M059J (cell line): ENCODE data around the gene ZBTB7A. TPM values are rescaled to one million over a fixed set of nuclear protein-coding genes. Genes with fewer than 3 reads are reported as not detected.

Experiments
- DNase-seq: peaks from one replicate; pipeline ENCODE4 v3.0.0-alpha.2; 2012; ENCODE audit warnings: low read depth
- total RNA-seq: library from RNA; depleted of rRNA; stranded (reverse); fragments of >200 nt; shearing (Covaris generic); gene quantifications from 2 replicates; pipeline ENCODE4 v1.2.3, GENCODE V29; 2014

ZBTB7A gene
- total RNA-seq, 1 experiment from 2014 or later: 17.7 TPM

DNA sequence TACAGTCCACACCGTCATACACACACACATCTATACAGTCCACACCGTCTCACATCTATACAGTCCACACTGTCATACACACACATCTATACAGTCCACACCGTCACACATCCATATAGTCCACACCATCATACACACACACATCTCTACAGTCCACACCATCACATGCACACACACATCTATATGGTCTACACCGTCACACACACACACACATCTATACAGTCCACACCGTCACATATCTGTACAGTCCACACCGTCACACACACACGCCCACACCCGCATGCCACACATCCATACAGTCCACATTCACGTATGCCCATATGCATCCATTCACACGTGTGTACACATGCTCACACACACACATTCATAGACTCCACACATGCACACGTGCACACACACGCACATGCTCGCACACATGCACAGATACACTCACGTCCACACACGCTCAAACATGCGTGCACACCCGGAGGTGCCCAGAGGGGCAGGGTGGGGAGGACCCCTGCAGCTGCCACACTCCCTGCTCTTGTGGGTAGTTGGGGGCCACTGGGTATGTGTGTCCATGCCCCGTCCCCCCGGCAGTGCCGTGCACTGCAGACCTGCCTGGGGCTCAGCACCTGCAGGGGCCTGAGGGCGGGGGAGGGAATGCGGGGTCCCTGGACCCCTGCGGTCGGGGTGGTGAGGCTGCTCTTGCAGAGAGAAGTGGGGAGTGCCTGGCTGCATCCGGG, 30.0 kb downstream of the ZBTB7A start:
- no peak for DNase-seq

DNA sequence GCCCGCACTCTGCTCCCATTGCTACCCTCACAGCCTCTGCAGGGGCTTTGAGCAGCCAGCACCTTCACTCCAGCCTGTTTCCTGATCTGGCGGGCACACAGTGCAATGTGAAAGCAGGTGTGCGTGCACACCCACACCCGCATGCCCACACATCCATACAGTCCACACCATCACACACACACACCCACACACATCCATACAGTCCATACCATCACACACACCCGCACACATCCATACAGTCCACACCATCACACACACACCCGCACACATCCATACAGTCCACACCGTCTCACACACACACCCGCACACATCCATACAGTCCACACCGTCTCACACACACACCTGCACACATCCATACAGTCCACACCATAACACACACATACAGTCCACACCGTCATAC, 31.1 kb downstream of the ZBTB7A start:
- no peak for DNase-seq

DNA sequence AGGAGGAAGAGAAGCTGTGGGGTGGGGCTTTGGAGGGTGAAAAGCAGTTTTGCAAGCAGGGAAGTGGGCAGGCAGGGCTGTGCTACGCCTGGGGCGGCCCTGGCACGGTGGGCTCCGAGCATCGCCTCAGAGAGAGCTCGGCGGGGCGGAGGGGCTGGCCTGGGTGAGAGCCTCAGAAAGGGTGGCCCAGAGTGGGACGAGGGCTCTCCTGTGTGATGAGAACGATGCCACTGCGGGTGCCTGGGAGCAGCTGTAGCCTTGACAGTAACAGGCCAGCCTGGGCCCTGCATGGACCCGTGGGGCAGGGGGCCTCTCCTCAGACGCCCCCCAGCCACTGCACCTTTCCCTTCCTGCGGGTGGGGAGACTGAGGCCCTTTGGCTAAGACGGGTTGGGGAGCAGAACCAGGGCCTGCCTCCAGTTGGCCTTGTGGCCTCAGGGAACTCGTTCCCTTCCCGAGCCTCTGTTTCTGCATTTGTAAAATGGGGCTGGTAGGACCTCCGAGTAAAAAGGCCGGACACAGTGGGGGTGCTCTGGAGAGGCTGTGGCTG, 31.6 kb downstream of the ZBTB7A start:
- DNase-seq: no peak

GRCh38 chr19:4034048-4035017, 32.4 kb downstream of the ZBTB7A start:
- DNase-seq: no peak

DNA sequence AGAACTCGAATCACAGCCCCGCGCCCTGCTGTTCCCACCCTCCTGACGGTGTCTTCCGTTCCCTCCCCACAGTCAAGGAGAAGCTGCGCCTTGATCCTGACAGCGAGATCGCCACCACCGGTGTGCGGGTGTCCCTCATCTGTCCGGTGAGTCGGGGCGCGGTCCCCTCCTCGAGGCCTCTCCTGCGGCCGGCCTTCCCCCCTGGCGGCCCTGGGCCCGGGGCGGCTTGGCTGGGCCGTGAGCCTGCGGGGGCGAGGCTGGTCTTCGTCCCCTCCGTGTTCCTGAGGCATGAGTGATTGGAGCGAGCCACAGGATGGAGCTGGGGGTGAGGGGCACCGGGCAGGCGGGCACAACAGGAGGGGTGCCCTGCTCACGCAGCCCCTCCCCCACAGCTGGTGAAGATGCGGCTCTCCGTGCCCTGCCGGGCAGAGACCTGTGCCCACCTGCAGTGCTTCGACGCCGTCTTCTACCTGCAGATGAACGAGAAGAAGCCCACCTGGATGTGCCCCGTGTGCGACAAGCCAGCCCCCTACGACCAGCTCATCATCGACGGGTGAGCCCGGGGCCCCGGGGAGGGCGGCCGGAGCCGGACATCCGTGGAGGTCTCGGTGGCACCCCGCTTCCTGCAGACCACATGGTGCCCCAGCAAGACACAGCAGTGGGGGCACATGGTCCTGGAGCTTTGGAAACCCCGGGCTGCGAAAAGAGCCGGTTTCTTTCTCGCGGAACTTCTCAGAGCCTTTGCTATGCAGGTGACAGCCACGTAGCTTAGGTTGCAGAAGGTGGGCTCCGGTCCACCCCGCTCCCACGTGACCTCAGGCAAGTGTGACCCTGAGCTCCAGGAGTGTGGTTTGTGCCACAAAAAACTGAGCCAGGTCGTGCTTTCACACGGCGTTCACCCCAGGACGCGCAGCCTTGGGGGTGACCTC, 33.4 kb downstream of the ZBTB7A start:
- DNase-seq: no peak

DNA sequence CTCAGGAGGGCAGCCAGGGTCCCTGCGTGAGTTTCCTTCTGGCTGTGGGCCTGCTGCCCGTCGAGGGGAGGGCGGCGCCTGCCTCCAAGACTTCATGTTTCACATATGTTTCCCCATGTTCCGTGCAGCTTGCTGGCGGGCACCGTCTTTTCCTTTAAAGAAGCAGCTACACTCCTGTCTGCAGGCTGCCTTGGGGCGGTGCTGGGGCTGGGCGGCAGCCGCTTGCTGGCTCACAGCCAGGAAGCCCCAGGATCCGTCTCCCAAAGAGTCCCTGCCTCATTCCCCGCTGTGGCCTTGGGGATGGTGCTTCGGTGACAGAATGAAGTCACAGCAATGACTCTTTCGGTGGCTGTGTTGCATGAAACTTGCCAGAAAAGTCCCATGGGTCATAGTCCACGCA, 34.3 kb downstream of the ZBTB7A start:
- DNase-seq: no peak

DNA sequence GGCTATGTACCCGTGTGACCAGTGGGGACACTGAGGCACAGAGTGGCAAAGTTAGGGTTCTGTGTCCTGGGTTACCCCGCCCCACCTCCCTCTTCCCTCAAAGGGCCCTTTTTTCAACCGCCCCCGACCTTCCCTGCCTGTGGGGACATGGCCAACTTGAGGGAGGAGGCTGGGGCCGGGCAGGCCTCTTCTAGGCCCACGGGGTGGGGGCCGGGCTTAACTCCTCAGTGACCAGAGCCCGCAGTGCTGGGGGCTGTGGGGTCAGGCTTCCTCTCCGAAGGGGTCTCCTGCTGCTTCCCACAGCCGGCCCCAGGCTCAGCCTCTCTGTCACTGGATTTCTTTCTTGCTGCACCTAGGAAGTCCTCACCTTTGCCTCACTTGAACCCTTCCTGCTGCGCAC, 35.3 kb downstream of the ZBTB7A start:
- DNase-seq: no peak

DNA sequence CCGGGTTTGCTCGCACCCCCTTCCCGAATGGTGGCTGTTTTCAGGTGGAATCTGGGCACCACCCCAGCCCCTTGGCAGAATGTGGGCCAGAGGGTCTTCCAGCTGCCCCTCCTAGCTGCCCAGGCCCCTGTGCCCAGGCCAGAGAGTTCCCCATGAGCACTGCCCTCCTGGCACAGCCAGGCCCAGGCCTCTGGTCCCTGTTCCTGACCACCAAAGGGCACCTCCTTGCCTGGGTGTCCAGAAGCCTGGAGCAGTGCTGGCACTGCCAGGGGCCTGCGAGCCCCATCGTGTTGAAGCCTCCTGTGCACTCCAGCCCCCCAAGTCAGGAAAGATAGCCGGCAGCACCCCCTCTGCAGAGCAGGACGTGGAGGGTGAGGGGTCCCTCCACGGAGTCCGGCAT, 35.7 kb downstream of the ZBTB7A start:
- no peak for DNase-seq

DNA sequence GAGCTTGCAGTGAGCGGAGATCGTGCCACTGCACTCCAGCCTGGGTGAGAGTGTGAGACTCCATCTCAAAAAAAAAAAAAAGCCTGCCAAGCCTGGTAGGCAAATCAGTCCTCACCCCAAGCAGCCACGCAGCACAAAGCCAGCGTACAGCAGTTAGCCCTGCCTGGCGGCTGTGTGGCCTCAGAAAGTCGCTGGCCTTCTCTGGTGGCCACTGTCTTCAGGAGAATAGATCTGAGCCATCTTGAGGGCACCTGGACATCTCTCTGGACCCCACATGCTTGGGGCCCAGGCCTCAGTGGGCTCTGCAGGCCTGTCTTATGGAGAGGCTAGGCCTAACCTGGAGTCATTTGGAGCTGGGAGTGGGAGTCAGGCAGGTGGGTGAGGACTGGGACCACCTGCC, 36.1 kb downstream of the ZBTB7A start:
- DNase-seq: no peak

- no peak for DNase-seq
Observed at GRCh38 chr19:4029247-4029614, 37.5 kb downstream of the ZBTB7A start.

DNA sequence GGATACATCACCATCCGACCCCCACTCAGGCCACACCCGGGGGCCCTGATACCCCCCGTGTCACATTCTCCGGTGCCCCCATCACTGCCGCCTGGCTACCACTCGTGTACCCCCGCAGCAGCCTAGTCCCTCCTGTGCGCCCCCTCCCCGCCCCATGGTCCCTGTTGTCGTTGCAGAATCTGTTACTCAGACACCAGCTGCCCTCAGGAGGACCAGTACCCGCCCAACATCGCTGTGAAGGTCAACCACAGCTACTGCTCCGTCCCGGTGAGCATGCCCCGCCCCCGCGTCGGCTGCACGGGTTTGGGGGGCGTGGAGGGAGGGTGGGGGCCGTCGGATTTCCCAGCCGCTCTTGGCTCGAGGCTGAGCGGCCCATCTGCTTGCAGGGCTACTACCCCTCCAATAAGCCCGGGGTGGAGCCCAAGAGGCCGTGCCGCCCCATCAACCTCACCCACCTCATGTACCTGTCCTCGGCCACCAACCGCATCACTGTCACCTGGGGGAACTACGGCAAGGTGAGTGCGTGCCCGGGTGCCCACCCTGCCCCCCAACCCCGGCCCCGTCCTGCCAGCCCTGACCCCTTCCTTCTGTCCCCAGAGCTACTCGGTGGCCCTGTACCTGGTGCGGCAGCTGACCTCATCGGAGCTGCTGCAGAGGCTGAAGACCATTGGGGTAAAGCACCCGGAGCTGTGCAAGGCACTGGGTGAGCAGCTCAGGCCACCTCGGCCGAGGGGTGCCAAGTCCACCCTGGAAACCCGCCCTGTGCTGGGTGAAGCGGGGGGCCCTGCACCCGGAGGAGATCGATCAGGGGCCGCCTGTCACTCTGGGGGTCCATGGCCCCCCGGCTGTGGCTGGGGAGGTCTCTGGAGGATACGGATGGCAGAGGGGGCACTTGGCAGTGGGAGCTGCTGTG, 38.1 kb downstream of the ZBTB7A start:
- DNase-seq: no peak

DNA sequence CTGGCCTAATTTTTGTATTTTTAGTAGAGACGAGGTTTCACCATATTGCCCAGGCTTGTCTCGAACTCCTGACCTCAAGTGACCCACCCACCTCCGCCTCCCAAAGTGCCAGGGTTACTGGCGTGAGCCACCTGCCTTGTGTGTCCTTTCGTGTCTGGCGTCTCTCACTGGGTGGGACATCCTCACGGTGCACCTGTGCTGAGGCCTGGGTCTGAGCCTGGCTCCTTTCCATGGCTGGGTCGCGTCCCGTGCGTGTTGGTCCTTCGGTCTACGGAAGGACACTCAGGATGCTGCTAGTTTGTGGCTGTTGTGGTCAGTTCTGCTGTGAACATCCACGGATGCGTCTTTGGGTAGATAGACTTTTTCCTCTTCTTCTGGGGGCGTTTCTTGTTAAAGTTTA, 39.6 kb downstream of the ZBTB7A start:
- no peak for DNase-seq

GRCh38 chr19:4025317-4025716, 41.4 kb downstream of the ZBTB7A start:
- no peak for DNase-seq

DNA sequence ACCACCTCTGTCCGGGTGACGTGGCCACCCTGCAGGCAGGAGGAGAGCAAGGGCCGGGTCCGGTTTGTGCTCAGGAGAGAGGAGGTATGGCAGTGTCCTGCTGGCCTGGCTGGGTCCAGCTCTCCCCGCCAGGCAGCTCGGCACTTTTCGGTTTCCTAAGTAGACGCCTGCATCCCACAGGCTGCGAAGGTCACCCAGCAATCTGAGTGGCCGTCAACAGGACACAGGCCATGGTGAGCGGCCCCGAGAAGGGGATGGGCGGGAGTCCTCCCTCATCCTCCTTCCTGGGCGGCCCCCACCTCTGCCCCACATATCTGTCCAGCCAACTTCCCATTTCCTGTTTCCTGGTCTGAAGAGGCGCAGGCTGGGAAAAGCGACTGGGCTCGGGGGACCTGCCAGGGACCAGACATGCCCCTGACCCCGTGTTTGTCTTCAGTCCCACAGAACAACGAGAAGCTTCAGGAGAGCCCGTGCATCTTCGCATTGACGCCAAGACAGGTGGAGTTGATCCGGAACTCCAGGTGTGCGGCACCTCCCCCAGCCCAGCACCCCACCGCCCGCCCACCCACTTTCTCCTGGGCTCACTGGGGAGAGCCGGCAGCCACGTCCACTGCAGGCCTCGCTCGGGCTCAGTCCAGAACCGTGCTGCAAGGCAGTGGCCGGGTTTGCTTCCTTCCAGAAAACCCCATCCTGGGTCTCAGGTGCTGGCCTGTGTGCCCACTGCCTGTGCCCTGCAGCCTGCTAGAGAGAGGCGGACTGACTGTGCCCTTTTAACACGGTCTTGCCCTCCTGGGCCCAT, 42.9 kb downstream of the ZBTB7A start:
- DNase-seq: no peak

DNA sequence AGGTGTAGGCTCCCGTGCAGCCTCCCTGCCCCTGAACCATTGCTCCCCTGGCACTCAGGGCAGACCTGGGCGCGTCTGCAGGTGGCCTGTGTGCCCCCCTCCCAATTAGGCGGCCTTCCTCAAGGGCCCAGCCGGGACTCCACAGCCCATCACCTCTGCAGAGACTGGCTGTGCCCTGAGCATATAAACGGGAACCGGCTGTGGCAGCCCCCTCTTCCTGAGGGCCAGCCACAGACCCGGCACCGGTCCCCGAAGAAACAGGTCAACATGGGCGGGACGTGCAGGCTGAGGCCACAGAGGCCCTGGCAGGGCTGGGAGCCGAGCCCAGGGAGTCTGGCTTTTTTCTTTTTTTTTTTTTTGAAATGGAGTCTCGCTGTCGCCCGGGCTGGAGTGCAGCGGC, 47.1 kb downstream of the ZBTB7A start:
- no peak for DNase-seq

DNA sequence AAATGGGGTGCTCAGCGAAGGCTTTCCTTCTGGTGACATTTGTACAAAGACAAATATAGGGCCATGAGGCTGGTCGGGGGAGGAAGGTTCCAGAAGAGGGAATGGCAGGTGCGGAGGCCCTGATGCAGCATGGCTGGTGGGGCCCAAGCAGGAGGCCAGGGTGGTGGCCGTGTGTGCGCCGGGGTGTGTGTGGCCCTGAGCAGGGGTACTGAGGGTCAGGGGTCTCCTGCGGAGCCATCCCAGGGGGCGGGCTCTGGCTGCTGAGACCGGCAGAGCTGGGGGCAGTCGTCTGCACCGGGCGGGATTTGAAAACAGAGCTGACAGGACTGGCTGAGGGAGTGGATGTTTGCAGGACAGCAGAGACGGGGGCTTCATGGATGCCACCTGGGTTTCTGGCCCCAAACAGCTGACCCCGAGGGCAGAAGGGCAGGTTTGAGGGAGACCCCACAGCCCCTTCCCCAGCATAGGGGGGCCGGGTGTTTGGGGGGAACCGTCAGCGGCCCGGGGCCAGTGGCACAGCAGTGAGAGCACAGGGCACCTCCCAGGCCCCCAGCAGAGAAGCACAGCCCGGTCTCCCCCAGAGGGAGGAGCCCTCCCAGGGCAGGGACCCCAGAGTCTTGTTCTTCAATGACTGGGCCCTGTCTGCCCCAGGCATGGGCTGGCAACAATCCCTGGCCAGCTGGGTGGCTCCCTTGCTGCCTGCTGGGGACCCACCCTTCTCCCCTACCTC, 47.8 kb downstream of the ZBTB7A start:
- DNase-seq: no peak

DNA sequence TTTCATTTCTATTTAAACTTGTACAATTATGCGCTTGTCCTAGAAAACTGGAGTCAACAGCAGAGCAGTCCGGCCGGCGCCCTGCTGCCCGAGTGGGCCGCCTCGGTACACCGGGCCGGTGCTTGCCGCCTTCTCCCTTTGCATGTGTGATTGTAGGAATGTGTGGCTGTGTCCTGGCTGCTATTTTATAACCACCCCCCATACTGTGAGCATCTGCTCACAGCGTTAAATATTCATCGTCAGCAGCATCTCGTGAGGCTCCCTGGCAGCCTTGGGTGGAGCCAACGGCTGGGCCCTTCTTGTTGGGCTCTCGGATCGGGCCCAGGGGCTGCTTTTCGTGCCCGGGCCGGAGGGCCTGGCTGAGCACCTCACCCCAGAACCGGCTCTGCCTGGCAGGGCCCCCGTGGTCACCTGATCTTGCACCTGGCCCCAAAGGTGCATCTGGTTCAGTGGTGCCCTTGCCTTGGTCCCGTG, 48.5 kb downstream of the ZBTB7A start:
- no peak for DNase-seq

DNA sequence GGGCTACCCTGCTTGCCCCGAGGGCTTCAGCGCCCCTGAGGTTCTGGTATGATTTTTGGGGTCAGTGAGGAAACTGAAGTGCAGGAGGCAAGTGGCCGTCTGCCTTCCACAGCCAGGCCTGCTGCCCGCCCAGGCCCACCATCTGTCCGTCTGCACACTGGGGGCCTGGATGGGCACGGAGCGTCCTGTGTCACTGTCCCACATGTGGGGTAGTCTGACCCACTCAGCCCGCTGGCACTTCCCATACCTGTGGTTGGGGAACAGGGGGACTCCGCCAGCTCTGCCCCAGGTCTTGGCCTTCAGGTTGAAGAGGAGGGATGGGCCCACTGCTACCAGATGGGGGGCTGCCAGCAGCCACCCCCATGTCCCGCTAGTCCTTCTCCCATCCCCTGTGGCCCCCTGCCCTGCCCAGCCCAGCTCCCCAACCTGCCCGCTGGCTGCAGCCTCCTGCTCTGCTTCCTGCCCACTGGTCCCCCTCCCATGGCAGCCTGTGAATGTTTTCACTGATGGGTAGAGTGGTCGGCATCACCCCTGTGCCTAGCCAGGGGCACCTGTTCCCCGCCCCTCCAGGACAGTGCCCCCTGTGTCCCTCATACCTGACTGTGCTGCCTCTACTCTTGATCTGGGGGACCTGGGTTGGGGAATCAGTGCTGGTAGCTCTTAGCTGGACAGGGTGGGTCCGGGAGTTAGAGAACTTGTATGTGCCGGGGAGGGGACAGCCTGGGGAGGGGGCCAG, 49.6 kb downstream of the ZBTB7A start:
- DNase-seq: no peak
